Osteocyte (in vitro differentiated cells): Measurements from ENCODE around the gene FRZB. TPM values are rescaled to one million over a fixed set of nuclear protein-coding genes. Genes with fewer than 3 reads are reported as not detected.

ENCODE experiments used
- DNase-seq: peaks from one replicate; pipeline ENCODE4 v3.0.0; 2021; ENCODE audit warnings: mixed read lengths; ENCODE audit not compliant: unreplicated experiment; ENCODE audit errors: extremely low spot score
- H3K27ac Mint-ChIP-seq: one replicate; pipeline ENCODE4 v1.8.0; 2021; ENCODE audit warnings: mild to moderate bottlenecking, mixed read lengths; ENCODE audit not compliant: unreplicated experiment
- H3K27me3 Mint-ChIP-seq: one replicate; pipeline ENCODE4 v1.8.0; 2021; ENCODE audit warnings: mixed read lengths; ENCODE audit not compliant: unreplicated experiment
- H3K36me3 Mint-ChIP-seq: one replicate; pipeline ENCODE4 v1.8.0; 2021; ENCODE audit warnings: mixed read lengths; ENCODE audit not compliant: unreplicated experiment
- H3K4me1 Mint-ChIP-seq: one replicate; pipeline ENCODE4 v1.8.0; 2021; ENCODE audit warnings: mixed read lengths; ENCODE audit not compliant: unreplicated experiment
- H3K4me3 Mint-ChIP-seq: one replicate; pipeline ENCODE4 v1.8.0; 2021; ENCODE audit warnings: mild to moderate bottlenecking, moderate library complexity, mixed read lengths; ENCODE audit not compliant: unreplicated experiment
- H3K9me3 Mint-ChIP-seq: one replicate; pipeline ENCODE4 v1.8.0; 2021; ENCODE audit warnings: mixed read lengths; ENCODE audit not compliant: unreplicated experiment
- CTCF ChIP-seq: fragments of 200-600 bp; sonication (generic); IDR thresholded peaks from 2 replicates; pipeline ENCODE4 v1.5.0; 2021; ENCODE audit warnings: antibody characterized with exemption, mild to moderate bottlenecking, moderate library complexity
- total RNA-seq: library from RNA; stranded (reverse); gene quantifications from 2 replicates; pipeline ENCODE4 v1.2.1, GENCODE V29; 2021

Gene FRZB
- total RNA-seq, 1 donor from 2014 or later = 46.6 TPM

DNA sequence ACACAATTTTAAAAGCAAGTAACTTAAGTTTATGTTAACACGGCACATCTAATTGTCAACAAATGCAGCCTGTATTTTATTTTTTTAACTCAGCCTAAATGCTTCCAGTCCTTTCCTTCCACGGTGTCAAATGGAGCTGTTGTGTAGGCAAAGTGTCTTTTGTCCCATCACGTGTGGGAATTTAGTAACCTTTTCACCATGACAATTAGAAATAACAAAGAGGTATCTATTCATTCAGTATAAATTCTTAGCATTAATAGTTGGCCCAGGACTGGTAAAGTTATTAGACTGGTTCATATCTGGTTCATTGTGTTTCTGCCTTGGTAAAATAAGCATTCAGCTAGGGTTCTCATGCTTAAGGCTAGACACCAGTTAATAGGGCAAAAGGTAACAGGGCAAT lies 47.9 kb downstream of the FRZB start:
- Mint-ChIP-seq H3K27ac (peak overlapping the region; percentile 74), H3K36me3 (no peaks in the 10 kb centered on the region), H3K4me1 (peaks cover 32% of the 10 kb centered on the region), H3K4me3 (no peak overlapping the region), H3K9me3 (no peaks in the 10 kb centered on the region), H3K27me3 (peaks cover 6% of the 10 kb centered on the region)
- no peak for DNase-seq
- TF ChIP-seq CTCF = no peak

GRCh38 chr2:182817558-182817957 lies 48.9 kb downstream of the FRZB start:
- H3K36me3 Mint-ChIP-seq = no peaks in the 10 kb centered on the region
- peaks cover 3% of the 10 kb centered on the region for H3K27me3 Mint-ChIP-seq
- no peaks in the 10 kb centered on the region for H3K9me3 Mint-ChIP-seq
- TF ChIP-seq CTCF = no peak
- H3K27ac Mint-ChIP-seq = peak overlapping the region; percentile 67
- no peak for DNase-seq
- peaks cover 32% of the 10 kb centered on the region for H3K4me1 Mint-ChIP-seq
- H3K4me3 Mint-ChIP-seq = no peak overlapping the region

GRCh38 chr2:182816866-182817265 lies 49.6 kb downstream of the FRZB start:
- TF ChIP-seq CTCF = no peak
- Mint-ChIP-seq H3K36me3 (no peaks in the 10 kb centered on the region), H3K9me3 (no peaks in the 10 kb centered on the region), H3K27ac (peak overlapping the region; percentile 67), H3K4me1 (peaks cover 32% of the 10 kb centered on the region), H3K4me3 (no peak overlapping the region), H3K27me3 (peaks cover 7% of the 10 kb centered on the region)
- DNase-seq = no peak

DNA sequence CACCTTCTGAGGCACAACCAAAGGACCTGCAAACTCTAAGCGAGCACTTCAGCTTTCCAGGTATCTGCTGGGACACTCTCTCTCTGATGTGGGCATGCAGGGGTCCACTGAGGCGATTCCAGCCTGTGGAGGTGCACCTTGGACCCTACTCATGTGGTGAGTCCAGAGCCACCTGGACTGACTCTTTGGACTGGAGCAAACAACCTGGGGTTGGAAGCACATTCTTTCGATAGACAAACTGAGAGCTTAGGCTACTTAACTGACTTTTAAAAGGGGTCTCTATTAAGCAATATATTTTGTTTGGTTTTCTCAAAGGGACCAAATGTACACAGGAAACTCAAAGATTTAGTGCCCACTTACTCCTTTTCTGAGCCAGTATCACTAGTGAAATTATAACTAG lies 51.6 kb downstream of the FRZB start:
- H3K36me3 Mint-ChIP-seq = no peaks in the 10 kb centered on the region
- peaks cover 8% of the 10 kb centered on the region for H3K27me3 Mint-ChIP-seq
- no peak for DNase-seq
- no peak overlapping the region for H3K27ac Mint-ChIP-seq
- no peak for TF ChIP-seq CTCF
- H3K4me1 Mint-ChIP-seq = peaks cover 32% of the 10 kb centered on the region
- no peak overlapping the region for H3K4me3 Mint-ChIP-seq
- H3K9me3 Mint-ChIP-seq = no peaks in the 10 kb centered on the region

GRCh38 chr2:182814380-182814779 lies 52.1 kb downstream of the FRZB start:
- no peak for TF ChIP-seq CTCF
- no peak overlapping the region for H3K4me3 Mint-ChIP-seq
- H3K27ac Mint-ChIP-seq = no peak overlapping the region
- no peak for DNase-seq
- H3K27me3 Mint-ChIP-seq = peaks cover 8% of the 10 kb centered on the region
- H3K9me3 Mint-ChIP-seq = no peaks in the 10 kb centered on the region
- no peaks in the 10 kb centered on the region for H3K36me3 Mint-ChIP-seq
- H3K4me1 Mint-ChIP-seq = peaks cover 32% of the 10 kb centered on the region
